T-helper 1 cell treated with Interleukin-12 subunit alpha and Interleukin-12 subunit beta and Interleukin-4 antibody, amounts not matched to agents 30 μg/mL and 1 μg/mL, for 36 hours (primary cell): ENCODE data around the gene VPREB3.

Source experiments
- H3K27ac Mint-ChIP-seq: one replicate; pipeline ENCODE4 v1.8.0; 2021; ENCODE audit warnings: mild to moderate bottlenecking, mixed read lengths
- H3K27me3 Mint-ChIP-seq: one replicate; pipeline ENCODE4 v1.8.0; 2021; ENCODE audit warnings: low read depth, mixed read lengths
- H3K36me3 Mint-ChIP-seq: one replicate; pipeline ENCODE4 v1.8.0; 2021; ENCODE audit warnings: low read depth, mixed read lengths
- H3K4me1 Mint-ChIP-seq: one replicate; pipeline ENCODE4 v1.8.0; 2021; ENCODE audit warnings: low read depth, mixed read lengths
- H3K4me3 Mint-ChIP-seq: one replicate; pipeline ENCODE4 v1.8.0; 2021; ENCODE audit warnings: mild to moderate bottlenecking, moderate library complexity, mixed read lengths
- H3K9me3 Mint-ChIP-seq: one replicate; pipeline ENCODE4 v1.8.0; 2021; ENCODE audit warnings: mixed read lengths

Gene VPREB3

DNA sequence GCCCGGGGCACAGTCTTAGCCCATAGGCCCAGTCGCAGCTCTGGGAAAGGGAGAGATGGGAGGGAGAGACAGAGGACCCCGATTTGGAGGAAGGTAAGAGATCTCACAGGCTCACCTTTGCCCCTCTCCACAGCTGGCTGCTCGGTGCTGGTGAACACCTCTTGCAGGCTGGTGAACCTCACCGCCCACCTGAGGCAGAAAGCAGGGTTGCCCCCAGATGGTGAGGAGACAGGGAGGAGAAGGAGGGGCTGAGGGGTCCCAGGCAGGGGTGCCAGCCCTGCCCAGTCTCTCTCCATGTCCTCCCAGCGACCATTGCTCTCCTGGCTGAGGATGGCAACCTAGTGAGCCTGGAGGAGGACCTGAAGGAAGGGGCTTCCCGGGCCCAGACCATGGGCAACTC is 9.7 kb upstream of the VPREB3 start:
- peaks cover 22% of the 10 kb centered on the region for H3K4me1 Mint-ChIP-seq
- H3K9me3 Mint-ChIP-seq = no peaks in the 10 kb centered on the region
- H3K27me3 Mint-ChIP-seq = no peaks in the 10 kb centered on the region
- H3K4me3 Mint-ChIP-seq = peak overlapping the region; percentile 67
- no peak overlapping the region for H3K27ac Mint-ChIP-seq
- H3K36me3 Mint-ChIP-seq = peaks cover 3% of the 10 kb centered on the region

DNA sequence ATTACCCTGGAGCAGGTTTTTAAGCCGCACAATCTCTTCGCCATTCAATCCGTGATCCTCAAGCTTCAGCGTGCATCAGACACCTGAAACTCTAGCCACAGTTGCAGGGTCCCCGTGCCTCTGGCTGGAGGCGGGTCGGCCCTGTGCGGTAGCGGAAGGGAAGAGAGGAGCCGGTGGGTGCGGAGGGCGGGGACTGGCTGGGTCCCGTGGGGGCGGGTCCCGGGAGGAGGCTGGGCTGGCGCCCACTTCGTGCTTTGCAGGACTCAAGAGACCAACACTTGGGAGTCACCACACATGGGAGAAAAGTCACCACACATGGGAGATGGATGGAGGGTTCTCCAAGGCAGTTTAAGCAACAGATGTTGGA is 9.3 kb upstream of the VPREB3 start:
- Mint-ChIP-seq H3K4me3 (peak overlapping the region; percentile 67), H3K27me3 (no peaks in the 10 kb centered on the region), H3K27ac (no peak overlapping the region), H3K4me1 (peaks cover 22% of the 10 kb centered on the region), H3K9me3 (no peaks in the 10 kb centered on the region), H3K36me3 (peaks cover 3% of the 10 kb centered on the region)

DNA sequence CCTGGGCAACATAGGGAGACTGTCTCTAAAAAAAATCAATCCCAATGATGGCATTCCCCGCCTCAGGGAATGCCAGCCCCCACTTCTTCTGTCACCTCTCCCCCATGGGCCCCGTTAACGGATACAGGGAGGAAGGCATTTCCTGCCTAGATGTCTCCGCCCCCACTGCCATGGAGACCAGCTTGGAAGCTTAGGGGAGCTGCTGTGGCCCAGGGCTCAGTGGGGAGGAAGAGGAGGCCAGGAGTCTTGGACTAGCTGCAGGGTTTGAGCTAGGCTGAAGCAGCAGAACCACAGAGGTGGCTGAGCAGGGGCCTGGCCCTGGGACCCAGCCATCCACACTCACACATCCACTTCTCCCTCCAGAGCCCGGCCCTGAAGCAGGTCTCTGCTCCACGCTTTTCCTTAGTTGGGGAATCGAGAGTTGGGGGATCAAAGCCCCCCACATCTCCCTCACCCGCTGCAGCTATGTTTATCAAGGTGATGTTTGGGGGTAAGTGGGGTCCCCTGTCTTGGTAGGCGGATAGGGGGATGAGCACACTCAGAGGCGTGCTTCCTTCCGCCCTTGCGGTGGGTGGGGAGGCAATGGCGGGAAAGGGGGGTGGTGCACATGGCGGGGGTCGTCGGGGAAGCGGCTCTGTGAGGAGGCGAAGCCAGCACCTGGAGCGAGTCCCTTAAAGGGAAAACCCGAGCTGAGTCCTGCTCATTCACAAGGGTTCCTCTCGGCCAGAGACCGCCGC is 8.8 kb upstream of the VPREB3 start, which contains the start of gene C22orf15:
Gene C22orf15, plus strand, starts transcription at position 149 of the 737 bp plus-strand sequence. Its CDS starts 317 bp downstream, at position 466.
- Mint-ChIP-seq H3K27ac (peak within 1 kb of the TSS; percentile 36), H3K4me1 (peaks cover 21% of the 10 kb centered on the region), H3K9me3 (no peaks in the 10 kb centered on the region)

DNA sequence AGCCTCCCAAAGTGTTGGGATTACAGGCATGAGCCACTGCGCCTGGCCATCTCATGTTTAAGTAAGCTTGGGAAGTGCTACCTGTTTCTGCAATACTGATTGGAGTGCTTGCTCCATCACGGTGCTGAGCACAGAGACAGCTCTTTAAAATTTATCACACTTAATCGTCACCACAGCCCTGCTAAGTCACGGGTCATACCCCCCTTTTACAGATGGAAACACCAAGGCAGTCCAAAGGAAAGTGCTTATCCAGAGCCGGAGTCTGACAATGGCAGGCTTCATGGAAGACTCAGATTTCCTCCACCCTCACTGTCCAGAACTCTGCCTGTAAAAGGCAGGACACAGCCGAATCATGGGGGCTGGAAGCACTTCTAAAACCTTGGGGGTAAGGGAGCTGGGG is 5.8 kb upstream of the VPREB3 start:
- Mint-ChIP-seq H3K27me3 (no peaks in the 10 kb centered on the region), H3K4me1 (peaks cover 11% of the 10 kb centered on the region), H3K9me3 (no peaks in the 10 kb centered on the region), H3K4me3 (no peak overlapping the region), H3K36me3 (peaks cover 1% of the 10 kb centered on the region), H3K27ac (no peak overlapping the region)

More for the DNA sequence above, 8.8 kb upstream of the VPREB3 start, which contains the start of gene C22orf15:
- peaks cover 3% of the 10 kb centered on the region for H3K36me3 Mint-ChIP-seq
- peak within 1 kb of the TSS; percentile 67 for H3K4me3 Mint-ChIP-seq
- no peaks in the 10 kb centered on the region for H3K27me3 Mint-ChIP-seq

DNA sequence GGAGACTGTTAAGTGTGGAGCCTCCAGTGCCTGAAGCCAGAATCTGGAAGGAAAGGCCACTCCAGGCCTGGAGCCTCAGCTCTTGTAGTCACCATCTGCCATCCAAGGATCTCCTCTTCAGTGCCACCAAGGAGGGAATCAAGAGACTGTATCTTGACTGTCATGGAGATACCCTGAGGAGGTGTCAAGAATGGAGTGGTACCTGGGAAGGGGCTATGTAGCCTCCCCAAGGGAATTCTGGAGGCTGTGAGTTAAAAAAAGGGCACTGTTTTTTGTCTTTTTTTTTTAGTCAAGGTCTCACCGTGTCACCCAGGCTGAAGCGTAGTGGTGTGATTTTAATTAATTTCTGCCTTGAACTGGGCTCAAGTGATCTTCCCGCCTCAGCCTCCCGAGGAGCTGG is 5.3 kb upstream of the VPREB3 start:
- H3K27me3 Mint-ChIP-seq = no peaks in the 10 kb centered on the region
- peaks cover 10% of the 10 kb centered on the region for H3K4me1 Mint-ChIP-seq
- H3K27ac Mint-ChIP-seq = no peak overlapping the region
- no peak overlapping the region for H3K4me3 Mint-ChIP-seq
- H3K36me3 Mint-ChIP-seq = no peaks in the 10 kb centered on the region
- no peaks in the 10 kb centered on the region for H3K9me3 Mint-ChIP-seq

DNA sequence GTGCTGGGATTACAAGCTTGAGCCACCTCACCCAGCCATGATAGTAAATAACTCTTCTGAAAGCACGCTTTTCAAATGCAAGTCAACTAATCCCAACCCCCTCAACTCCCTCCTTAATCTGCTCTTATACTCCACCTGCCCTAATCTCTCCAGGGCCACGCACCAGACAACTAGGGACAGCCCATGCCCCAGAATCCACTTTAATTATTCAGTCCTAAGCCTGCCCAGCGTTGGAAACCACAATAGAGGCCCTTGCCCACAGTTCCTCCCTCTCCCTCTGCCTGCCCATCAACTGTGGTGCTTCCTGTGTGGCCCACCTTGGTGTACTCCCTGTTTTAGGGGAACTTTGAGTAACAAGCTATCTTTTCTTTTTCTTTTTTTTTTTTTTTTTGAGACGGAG is 2.7 kb upstream of the VPREB3 start:
- no peak overlapping the region for H3K4me3 Mint-ChIP-seq
- H3K4me1 Mint-ChIP-seq = peaks cover 3% of the 10 kb centered on the region
- no peak overlapping the region for H3K27ac Mint-ChIP-seq
- H3K36me3 Mint-ChIP-seq = no peaks in the 10 kb centered on the region
- H3K9me3 Mint-ChIP-seq = no peaks in the 10 kb centered on the region
- H3K27me3 Mint-ChIP-seq = no peaks in the 10 kb centered on the region

DNA sequence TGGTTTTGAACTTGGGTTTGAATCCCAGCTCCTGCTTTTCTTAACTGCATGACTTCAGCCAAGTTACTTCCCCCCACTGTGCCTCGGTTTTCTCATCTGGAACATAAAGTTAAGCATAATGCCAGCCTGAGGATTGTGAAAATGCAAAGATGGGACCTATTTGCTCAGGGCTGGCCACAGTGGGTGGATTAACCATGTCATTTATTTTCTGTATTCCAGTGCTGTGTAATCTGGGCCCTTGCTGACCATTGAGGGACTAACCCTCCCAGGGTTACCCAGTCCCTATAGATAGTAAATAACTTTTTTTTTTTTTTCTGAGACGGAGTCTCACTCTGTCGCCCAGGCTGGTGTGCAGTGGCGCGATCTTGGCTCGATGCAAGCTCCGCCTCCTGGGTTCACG is 1.5 kb upstream of the VPREB3 start:
- H3K27ac Mint-ChIP-seq = no peak overlapping the region
- H3K9me3 Mint-ChIP-seq = no peaks in the 10 kb centered on the region
- H3K4me3 Mint-ChIP-seq = no peak overlapping the region
- H3K27me3 Mint-ChIP-seq = no peaks in the 10 kb centered on the region
- H3K4me1 Mint-ChIP-seq = peaks cover 3% of the 10 kb centered on the region
- H3K36me3 Mint-ChIP-seq = no peaks in the 10 kb centered on the region

DNA sequence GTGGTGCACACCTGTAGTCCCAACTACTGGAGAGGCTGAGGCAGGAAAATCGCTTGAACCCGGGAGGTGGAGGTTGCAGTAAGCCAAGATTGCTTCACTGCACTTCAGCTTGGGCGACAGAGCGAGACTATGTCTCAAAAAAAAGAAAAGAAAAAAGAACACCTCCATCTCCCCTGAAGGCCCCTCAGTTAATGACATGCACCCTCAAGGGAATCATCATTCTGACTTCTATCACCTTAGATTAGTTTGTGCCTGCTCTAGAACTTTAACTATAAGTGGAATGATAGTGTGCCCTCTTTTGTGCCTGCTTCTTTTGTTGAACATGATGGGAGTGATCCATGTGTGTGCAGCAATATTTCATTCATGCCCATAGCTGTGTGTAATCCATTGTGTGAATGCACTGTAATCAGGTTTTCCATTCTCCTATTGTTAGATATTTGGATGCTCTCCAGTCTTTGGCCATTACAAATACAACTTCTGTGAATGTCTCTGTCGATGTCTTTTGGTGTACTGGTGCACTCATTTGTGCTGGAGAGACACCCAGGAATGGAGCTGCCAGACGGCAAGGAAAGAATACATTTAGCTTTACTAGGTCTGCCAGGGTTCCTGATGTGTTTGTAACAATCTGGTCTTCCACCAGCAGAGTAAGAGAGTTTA is 883 bp upstream of the VPREB3 start:
- Mint-ChIP-seq H3K4me1 (peaks cover 9% of the 10 kb centered on the region), H3K9me3 (no peaks in the 10 kb centered on the region), H3K27ac (no peak overlapping the region), H3K4me3 (no peak overlapping the region), H3K27me3 (peaks cover 1% of the 10 kb centered on the region), H3K36me3 (no peaks in the 10 kb centered on the region)

DNA sequence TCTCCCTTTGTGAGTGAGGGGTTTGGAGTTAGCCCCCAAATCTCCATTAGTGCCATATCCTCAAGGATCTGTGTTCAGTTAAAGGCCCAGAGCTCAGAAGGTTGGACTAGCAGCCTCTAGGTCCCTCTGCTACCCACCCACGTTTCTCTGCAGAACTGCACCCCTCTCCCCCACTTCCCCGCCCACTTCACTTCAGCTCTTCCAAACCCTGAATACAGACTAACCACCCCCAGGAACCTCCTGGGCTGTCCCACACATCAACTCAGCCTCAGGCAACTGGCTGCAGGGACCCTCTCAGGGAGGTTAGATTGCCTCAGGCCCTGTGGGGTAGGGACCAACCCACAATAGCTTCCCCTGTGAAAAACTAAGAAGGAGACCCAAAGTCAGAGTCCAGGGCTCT is 840 bp downstream of the VPREB3 start:
- Mint-ChIP-seq H3K27me3 (peaks cover 5% of the 10 kb centered on the region), H3K9me3 (no peaks in the 10 kb centered on the region), H3K4me3 (no peak overlapping the region), H3K27ac (no peak overlapping the region), H3K36me3 (peaks cover 2% of the 10 kb centered on the region), H3K4me1 (peaks cover 15% of the 10 kb centered on the region)

DNA sequence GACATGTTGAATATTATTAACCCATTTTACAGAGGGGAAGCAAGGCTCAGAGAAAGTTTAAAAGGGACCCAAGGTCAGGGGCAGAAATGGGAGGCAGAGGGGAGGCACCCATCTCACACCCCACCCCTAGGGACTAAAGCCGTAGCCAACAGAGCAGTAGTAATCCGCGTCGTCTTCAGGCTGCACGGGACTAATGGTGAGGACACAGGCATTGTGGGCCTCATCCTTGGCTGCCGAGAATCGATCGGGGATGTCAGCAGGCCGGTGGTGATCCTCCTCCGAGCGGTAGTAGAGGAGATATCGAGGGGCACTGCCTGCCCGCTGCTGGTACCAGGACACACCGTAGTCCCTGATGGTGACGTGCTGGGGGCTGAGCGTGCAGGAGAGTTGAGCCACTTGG is 1.5 kb downstream of the VPREB3 start:
- Mint-ChIP-seq H3K9me3 (no peaks in the 10 kb centered on the region), H3K27ac (no peak overlapping the region), H3K4me1 (peaks cover 15% of the 10 kb centered on the region), H3K27me3 (peaks cover 5% of the 10 kb centered on the region), H3K36me3 (peaks cover 2% of the 10 kb centered on the region), H3K4me3 (peak overlapping the region; percentile 79)

DNA sequence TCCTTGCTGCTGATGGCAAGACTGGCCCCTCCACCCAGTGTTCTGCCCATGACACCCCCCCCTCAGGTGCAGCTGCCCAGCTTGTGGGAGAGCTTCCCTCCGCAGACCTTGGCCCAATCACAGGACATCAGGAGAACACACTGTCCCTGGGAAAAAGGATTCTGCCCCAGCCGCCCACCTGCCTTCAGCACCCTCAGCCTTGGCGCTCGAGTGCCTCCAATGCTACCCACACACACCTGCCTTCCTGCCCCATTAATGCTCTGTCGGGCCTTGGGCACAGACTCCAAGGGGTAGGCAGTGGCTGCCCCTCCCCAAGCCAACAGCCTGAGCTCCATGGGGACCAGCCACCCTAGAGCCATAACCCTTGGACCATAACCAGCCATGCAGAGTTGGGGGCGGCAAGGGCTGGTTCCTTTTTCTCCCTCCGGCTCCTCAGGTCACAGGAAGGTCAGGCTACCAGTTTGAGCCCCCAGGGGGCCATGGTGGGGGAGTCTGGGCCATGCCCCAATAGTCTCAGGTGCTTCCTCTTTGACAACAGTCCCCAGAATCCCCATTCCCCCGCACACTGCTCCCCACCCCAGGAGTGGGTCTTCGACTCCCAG is 2.0 kb downstream of the VPREB3 start:
- Mint-ChIP-seq H3K36me3 (peaks cover 2% of the 10 kb centered on the region), H3K4me3 (peak overlapping the region; percentile 79), H3K4me1 (peaks cover 15% of the 10 kb centered on the region), H3K27me3 (peaks cover 5% of the 10 kb centered on the region), H3K27ac (peak overlapping the region; percentile 52), H3K9me3 (no peaks in the 10 kb centered on the region)

DNA sequence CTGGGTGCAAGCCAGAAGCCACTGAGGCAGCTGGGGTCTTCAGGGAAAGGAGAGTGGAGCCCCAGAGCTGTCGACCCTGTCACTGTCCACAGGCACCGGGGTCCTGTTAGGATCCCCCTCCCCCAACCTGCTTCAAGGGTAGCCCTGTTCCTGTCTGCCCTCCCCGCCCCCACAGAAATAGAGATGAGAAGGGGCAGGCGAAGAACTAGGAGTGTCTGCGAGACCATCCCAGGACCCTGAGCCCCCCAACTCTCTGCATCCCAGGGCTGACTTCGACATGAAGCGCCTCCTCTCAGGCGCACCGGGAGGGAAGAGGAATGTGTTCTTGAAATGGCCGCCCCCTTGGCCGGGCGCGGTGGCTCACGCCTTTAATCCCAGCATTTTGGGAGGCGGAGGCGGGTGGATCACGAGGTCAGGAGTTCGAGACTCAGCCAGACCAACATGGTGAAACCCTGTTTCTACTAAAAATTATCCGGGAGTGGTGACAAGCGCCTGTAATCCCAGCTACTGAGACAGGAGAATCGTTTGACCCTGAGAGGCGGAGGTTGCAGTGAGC is 2.7 kb downstream of the VPREB3 start:
- Mint-ChIP-seq H3K4me3 (peak overlapping the region; percentile 79), H3K9me3 (no peaks in the 10 kb centered on the region), H3K36me3 (peaks cover 6% of the 10 kb centered on the region), H3K27me3 (peaks cover 5% of the 10 kb centered on the region), H3K27ac (no peak overlapping the region), H3K4me1 (peaks cover 15% of the 10 kb centered on the region)

DNA sequence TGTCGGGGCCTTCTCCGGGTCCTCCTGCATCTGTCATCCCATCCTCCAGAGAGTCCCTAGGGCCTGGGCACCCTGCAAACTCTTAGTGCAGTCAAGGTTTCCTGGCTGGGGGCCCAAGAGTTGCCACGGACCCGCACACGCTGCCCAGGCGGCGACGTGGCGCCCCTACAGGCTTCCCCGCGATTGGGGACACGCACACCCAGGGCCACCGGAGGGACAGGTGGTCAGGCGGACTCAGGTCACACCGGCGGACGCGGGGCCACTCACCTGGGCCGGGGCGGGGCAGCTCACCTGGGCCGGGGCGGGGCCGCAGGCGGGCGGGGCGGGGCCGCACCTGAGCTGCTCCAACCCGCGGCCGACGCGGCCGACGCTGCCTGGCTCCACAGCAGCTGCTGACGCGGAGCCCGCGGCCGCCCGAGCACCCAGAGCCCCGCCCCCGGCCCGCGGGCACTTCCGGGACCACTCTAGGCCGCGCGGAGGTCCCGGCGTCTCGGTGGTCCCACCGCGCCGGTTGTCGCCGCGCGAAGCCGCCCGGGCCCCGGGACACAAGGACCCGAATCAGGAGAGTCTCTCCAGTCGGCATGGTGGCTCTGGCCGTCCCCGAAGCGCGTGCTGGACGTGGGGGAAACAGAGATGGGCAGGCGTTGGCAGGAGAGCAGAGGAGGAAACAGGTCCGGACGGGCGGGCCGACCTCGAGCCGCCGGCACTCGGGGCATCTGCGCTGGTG is 3.3 kb downstream of the VPREB3 start, which contains the start of gene ZNF70:
Gene ZNF70, minus strand, starts transcription at position 399 of the 727 bp plus-strand sequence. CDS start 5,972 bp downstream, outside the sequence.
- Mint-ChIP-seq H3K36me3 (peaks cover 6% of the 10 kb centered on the region), H3K4me3 (peak within 1 kb of the TSS; percentile 80), H3K27ac (peak within 1 kb of the TSS; percentile 70), H3K9me3 (no peaks in the 10 kb centered on the region), H3K4me1 (peaks cover 15% of the 10 kb centered on the region), H3K27me3 (peaks cover 5% of the 10 kb centered on the region)

DNA sequence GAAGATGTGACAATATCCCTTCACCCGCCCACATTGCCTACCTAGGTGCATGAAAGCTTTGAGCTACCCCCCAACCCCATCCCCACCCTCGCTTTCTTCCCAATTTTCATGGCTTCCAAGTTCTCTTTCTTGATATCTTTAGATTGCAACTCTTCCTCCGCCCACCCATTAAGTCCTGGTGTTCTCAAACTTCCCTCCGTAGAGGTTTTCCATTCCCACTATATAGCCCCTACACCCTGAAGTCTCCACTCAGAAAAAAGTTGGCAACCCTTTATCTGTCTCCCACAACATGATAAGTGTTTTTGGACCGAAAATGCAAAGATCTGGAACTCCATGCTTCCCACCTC is 3.9 kb downstream of the VPREB3 start:
- H3K4me3 Mint-ChIP-seq = peak overlapping the region; percentile 80
- peaks cover 5% of the 10 kb centered on the region for H3K27me3 Mint-ChIP-seq
- peaks cover 6% of the 10 kb centered on the region for H3K36me3 Mint-ChIP-seq
- H3K4me1 Mint-ChIP-seq = peaks cover 15% of the 10 kb centered on the region
- H3K9me3 Mint-ChIP-seq = no peaks in the 10 kb centered on the region
- H3K27ac Mint-ChIP-seq = peak overlapping the region; percentile 70
